Measurements from ENCODE around the gene INTS2. TPM values are rescaled to one million over a fixed set of nuclear protein-coding genes. Genes with fewer than 3 reads are reported as not detected.

INTS2 gene
- total RNA-seq, 1 experiment from 2014 or later, result 26.3 TPM

- no TSS peak for BruUV-seq (replicated peaks)
- POLR2A ChIA-PET (ENCODE audit: low non-redundant PET), result interaction anchor here (0.6 kb wide), 1 partner anchor 1918 kb away, joined by 6 read pairs; the partner anchor contains the start of gene CCDC47
- CTCF ChIA-PET, result no interaction called here
- Histone ChIP-seq H3K27ac (ENCODE audit: low read depth, low read length, poor library complexity, severe bottlenecking) (no peak overlapping the region), H3K27me3 (replicated peaks; ENCODE audit: insufficient read depth, low read depth, low read length, poor library complexity) (no peaks in the 10 kb centered on the region), H3K36me3 (ENCODE audit: insufficient read depth, low read length, poor library complexity, severe bottlenecking) (peaks cover 62% of the 10 kb centered on the region), H3K4me1 (ENCODE audit: insufficient read depth, low read length, poor library complexity, severe bottlenecking) (peaks cover 7% of the 10 kb centered on the region), H3K4me3 (ENCODE audit: low read depth, low read length, poor library complexity, severe bottlenecking) (no peak overlapping the region), H3K9me3 (ENCODE audit: low read depth, low read length, poor library complexity, severe bottlenecking) (no peaks in the 10 kb centered on the region)
- DNase-seq (ENCODE audit: low spot score), result no peak
- TF ChIP-seq CTCF (conservative IDR thresholded peaks at IDR 0.05; ENCODE audit: low read depth, low read length), result no peak
- TF ChIP-seq EZH2 (IDR thresholded peaks at IDR 0.05; ENCODE audit: borderline replicate concordance, low read depth, low read length, poor library complexity, severe bottlenecking), result no peak
- intact Hi-C loops (cut with micrococcal nuclease; ENCODE audit: unreplicated experiment), result no loop called here
Measured at GRCh38 chr17:61856035-61856434, 71.7 kb downstream of the INTS2 start.

GRCh38 chr17:61852857-61853256 is 74.9 kb downstream of the INTS2 start:
- ChIA-PET POLR2A (ENCODE audit: low non-redundant PET) (no interaction called here), CTCF (interaction anchor here (0.6 kb wide), 1 partner anchor 208 kb away, joined by 3 read pairs; no protein-coding TSS in a partner anchor)
- no peak overlapping the region for H3K4me3 ChIP-seq (ENCODE audit: low read depth, low read length, poor library complexity, severe bottlenecking)
- H3K36me3 ChIP-seq (ENCODE audit: insufficient read depth, low read length, poor library complexity, severe bottlenecking), result peaks cover 46% of the 10 kb centered on the region
- intact Hi-C loops (cut with micrococcal nuclease; ENCODE audit: unreplicated experiment), result no loop called here
- no peaks in the 10 kb centered on the region for H3K9me3 ChIP-seq (ENCODE audit: low read depth, low read length, poor library complexity, severe bottlenecking)
- TF ChIP-seq CTCF (conservative IDR thresholded peaks at IDR 0.05; ENCODE audit: low read depth, low read length) (no peak), EZH2 (IDR thresholded peaks at IDR 0.05; ENCODE audit: borderline replicate concordance, low read depth, low read length, poor library complexity, severe bottlenecking) (no peak)
- H3K4me1 ChIP-seq (ENCODE audit: insufficient read depth, low read length, poor library complexity, severe bottlenecking), result no peaks in the 10 kb centered on the region
- BruUV-seq (replicated peaks), result no TSS peak
- H3K27ac ChIP-seq (ENCODE audit: low read depth, low read length, poor library complexity, severe bottlenecking), result no peak overlapping the region
- no peaks in the 10 kb centered on the region for H3K27me3 ChIP-seq (replicated peaks; ENCODE audit: insufficient read depth, low read depth, low read length, poor library complexity)
- DNase-seq (ENCODE audit: low spot score), result no peak

- H3K27ac ChIP-seq (ENCODE audit: low read depth, low read length, poor library complexity, severe bottlenecking), result no peak overlapping the region
- CTCF ChIA-PET, result no interaction called here
- no peak overlapping the region for H3K4me3 ChIP-seq (ENCODE audit: low read depth, low read length, poor library complexity, severe bottlenecking)
- peaks cover 37% of the 10 kb centered on the region for H3K36me3 ChIP-seq (ENCODE audit: insufficient read depth, low read length, poor library complexity, severe bottlenecking)
- TF ChIP-seq CTCF (conservative IDR thresholded peaks at IDR 0.05; ENCODE audit: low read depth, low read length), result no peak
- TF ChIP-seq EZH2 (IDR thresholded peaks at IDR 0.05; ENCODE audit: borderline replicate concordance, low read depth, low read length, poor library complexity, severe bottlenecking), result no peak
- POLR2A ChIA-PET (ENCODE audit: low non-redundant PET), result no interaction called here
- no TSS peak for BruUV-seq (replicated peaks)
- no peak for DNase-seq (ENCODE audit: low spot score)
- H3K27me3 ChIP-seq (replicated peaks; ENCODE audit: insufficient read depth, low read depth, low read length, poor library complexity), result no peaks in the 10 kb centered on the region
- no peaks in the 10 kb centered on the region for H3K4me1 ChIP-seq (ENCODE audit: insufficient read depth, low read length, poor library complexity, severe bottlenecking)
- no peaks in the 10 kb centered on the region for H3K9me3 ChIP-seq (ENCODE audit: low read depth, low read length, poor library complexity, severe bottlenecking)
- intact Hi-C loops (cut with micrococcal nuclease; ENCODE audit: unreplicated experiment), result no loop called here
Measured at GRCh38 chr17:61849674-61850073, 78.1 kb downstream of the INTS2 start.
